Measurements from ENCODE around the gene LPCAT1. TPM values are rescaled to one million over a fixed set of nuclear protein-coding genes. Genes with fewer than 3 reads are reported as not detected.

The LPCAT1 gene
- total RNA-seq, 3 donors from 2014 or later (not counting 1 experiment from before 2014, with no cell fraction given) = 196 to 302 (median 252) TPM

GRCh38 chr5:1479581-1480188 lies 44.1 kb downstream of the LPCAT1 start:
- H3K4me1 ChIP-seq (ENCODE audit: control insufficient read depth, insufficient read depth, low read length) = peaks cover 46% of the 10 kb centered on the region

GRCh38 chr5:1479066-1479465 lies 44.7 kb downstream of the LPCAT1 start:
- intact Hi-C loops (cut with micrococcal nuclease) = loop anchor here (1.0 kb wide), 1 partner anchor 162 kb away; no protein-coding TSS in a partner anchor
- TF ChIP-seq CTCF (IDR thresholded peaks at IDR 0.05) = no peak
- ATAC-seq (no peak), DNase-seq (no peak)
- H3K4me1 Mint-ChIP-seq = peaks cover 19 to 22% of the 10 kb centered on the region in 2 donors
- H3K36me3 Mint-ChIP-seq = no peaks in the 10 kb centered on the region
- H3K4me3 Mint-ChIP-seq = no peak overlapping the region
- H3K27ac Mint-ChIP-seq = peak overlapping the region; percentile 68 to 90
- no peaks in the 10 kb centered on the region for H3K27me3 ChIP-seq (ENCODE audit: control insufficient read depth, insufficient read depth, low read length)
- peak overlapping the region; percentile 17 for H3K27ac ChIP-seq (ENCODE audit: low read length)
- 94% methylated on average over 7 of the region's 7 CpGs for WGBS (ENCODE audit: insufficient coverage)
- H3K4me3 ChIP-seq (ENCODE audit: low read length) = no peak overlapping the region
- H3K9me3 Mint-ChIP-seq = no peaks in the 10 kb centered on the region
- peaks cover 41% of the 10 kb centered on the region for H3K4me1 ChIP-seq (ENCODE audit: control insufficient read depth, insufficient read depth, low read length)
- no peaks in the 10 kb centered on the region for H3K9me3 ChIP-seq (ENCODE audit: control insufficient read depth, insufficient read depth, low read length)
- no peaks in the 10 kb centered on the region for H3K27me3 Mint-ChIP-seq (ENCODE audit: low read depth in 2 of 2)
- H3K36me3 ChIP-seq (ENCODE audit: control insufficient read depth, insufficient read depth, low read length) = peaks cover 81% of the 10 kb centered on the region

More at GRCh38 chr5:1479581-1480188, 44.1 kb downstream of the LPCAT1 start:
- Mint-ChIP-seq H3K4me1 (peaks cover 19 to 22% of the 10 kb centered on the region in 2 donors), H3K36me3 (no peaks in the 10 kb centered on the region), H3K27ac (peak overlapping the region; percentile 78 to 90), H3K9me3 (no peaks in the 10 kb centered on the region), H3K4me3 (no peak overlapping the region), H3K27me3 (ENCODE audit: low read depth in 2 of 2) (no peaks in the 10 kb centered on the region)
- H3K4me3 ChIP-seq (ENCODE audit: low read length) = no peak overlapping the region
- DNase-seq = peak; percentile 46 to 78
- H3K36me3 ChIP-seq (ENCODE audit: control insufficient read depth, insufficient read depth, low read length) = peaks cover 75% of the 10 kb centered on the region
- peak; percentile 61 to 72 (median 72) for ATAC-seq
- no peaks in the 10 kb centered on the region for H3K9me3 ChIP-seq (ENCODE audit: control insufficient read depth, insufficient read depth, low read length)
- intact Hi-C loops (cut with micrococcal nuclease) = loop anchor here (1.0 kb wide), 1 partner anchor 162 kb away; no protein-coding TSS in a partner anchor
- peak overlapping the region; percentile 65 for H3K27ac ChIP-seq (ENCODE audit: low read length)
- H3K27me3 ChIP-seq (ENCODE audit: control insufficient read depth, insufficient read depth, low read length) = no peaks in the 10 kb centered on the region
- TF ChIP-seq CTCF (IDR thresholded peaks at IDR 0.05) = peak; percentile 74
- 43% methylated on average over 21 of the region's 21 CpGs for whole genome bisulfite sequencing (ENCODE audit: insufficient coverage)

GRCh38 chr5:1478271-1479035 lies 45.3 kb downstream of the LPCAT1 start:
- Histone ChIP-seq H3K36me3 (ENCODE audit: control insufficient read depth, insufficient read depth, low read length) (peaks cover 86% of the 10 kb centered on the region), H3K4me3 (ENCODE audit: low read length) (no peak overlapping the region), H3K4me1 (ENCODE audit: control insufficient read depth, insufficient read depth, low read length) (peaks cover 40% of the 10 kb centered on the region), H3K27me3 (ENCODE audit: control insufficient read depth, insufficient read depth, low read length) (no peaks in the 10 kb centered on the region), H3K9me3 (ENCODE audit: control insufficient read depth, insufficient read depth, low read length) (no peaks in the 10 kb centered on the region), H3K27ac (ENCODE audit: low read length) (no peak overlapping the region)
- Mint-ChIP-seq H3K4me3 (no peak overlapping the region), H3K27me3 (ENCODE audit: low read depth in 2 of 2) (no peaks in the 10 kb centered on the region), H3K4me1 (peaks cover 19 to 23% of the 10 kb centered on the region in 2 donors), H3K27ac (peak overlapping the region; percentile 68 to 90), H3K9me3 (no peaks in the 10 kb centered on the region), H3K36me3 (no peaks in the 10 kb centered on the region)
- intact Hi-C loops (cut with micrococcal nuclease) = loop anchor here (1.0 kb wide), 1 partner anchor 163 kb away; no protein-coding TSS in a partner anchor
- DNase-seq (no peak), ATAC-seq (no peak)
- WGBS (ENCODE audit: insufficient coverage) = 97% methylated on average over 13 of the region's 13 CpGs
- no peak for TF ChIP-seq CTCF (IDR thresholded peaks at IDR 0.05)
